Endothelial cell of umbilical vein (primary cell): ENCODE measurements around the gene MTPN. TPM values are rescaled to one million over a fixed set of nuclear protein-coding genes. Genes with fewer than 3 reads are reported as not detected.

Experiments used
- BruUV-seq: library from RNA; stranded (reverse); fragments of 400-500 nt; replicated peaks from 2 replicates; lab custom pipeline; 2021; lab: Mats Ljungman, UMichigan
- CTCF ChIA-PET: fragments of 300-600, 350-600 bp; sonication (Branson Sonifier 250); formaldehyde crosslinking; loops from one replicate; lab custom pipeline; 2021; ENCODE audit warnings: antibody characterized with exemption, inconsistent platforms; lab: Charles Lee
- POLR2A ChIA-PET: fragments of 300-600, 350-600 bp; sonication (Branson Sonifier 250); formaldehyde crosslinking; loops from one replicate; lab custom pipeline; 2021; ENCODE audit warnings: antibody characterized with exemption, inconsistent platforms; lab: Charles Lee
- DNase-seq: peaks from one replicate; pipeline ENCODE4 v3.0.0-alpha.2; 2011; ENCODE audit warnings: low read depth, low spot score
- FAIRE-seq: peaks from 2 replicates; lab custom pipeline; 2011; peaks lifted over from hg19 to GRCh38; lab: Jason Lieb, UNC
- H2AFZ ChIP-seq: 2 replicates; pipeline ENCODE4 v1.6.0; 2012; ENCODE audit warnings: low read depth, low read length, control low read depth, inconsistent platforms
- H3K27ac ChIP-seq: 2 replicates; pipeline ENCODE4 v1.5.1; 2011; ENCODE audit warnings: low read depth, mild to moderate bottlenecking, control low read depth, low read length, moderate library complexity; ENCODE audit not compliant: insufficient read depth
- H3K27me3 ChIP-seq, 2 experiments: 2 replicates each; pipeline versions ENCODE4 v1.6.0 to v1.6.1; 2011; ENCODE audit warnings: low read length in 2 of 2, mixed read lengths in 1 of 2; ENCODE audit not compliant: control insufficient read depth in 2 of 2, insufficient read depth in 2 of 2
- H3K36me3 ChIP-seq, 2 experiments: 2 replicates in 1 of 2; 3 replicates in 1 of 2; pipeline ENCODE4 v1.5.1; 2011; ENCODE audit warnings: low read length in 2 of 2, mild to moderate bottlenecking in 1 of 2, moderate library complexity in 1 of 2; ENCODE audit not compliant: control insufficient read depth in 2 of 2, insufficient read depth in 2 of 2; ENCODE audit errors: extremely low read depth in 1 of 2
- H3K4me1 ChIP-seq: 3 replicates; pipeline ENCODE4 v1.5.1; 2011; ENCODE audit warnings: mild to moderate bottlenecking, low read length; ENCODE audit not compliant: control insufficient read depth, insufficient read depth; ENCODE audit errors: extremely low read depth
- H3K4me2 ChIP-seq: 2 replicates; pipeline ENCODE4 v1.6.1; 2011; ENCODE audit warnings: low read length, control low read depth, mixed read lengths; ENCODE audit not compliant: insufficient read depth
- H3K4me3 ChIP-seq, 3 experiments: fragments of 200-600 bp in 1 of 3; sonication (generic), shearing (Covaris generic) in 1 of 3; replicated peaks in 1 of 3; 2 replicates each; pipeline ENCODE4 v1.5.1; 2011 to 2016; ENCODE audit warnings: control low read depth in 3 of 3, low read length in 3 of 3, mild to moderate bottlenecking in 2 of 3, inconsistent platforms in 1 of 3, low read depth in 1 of 3, moderate library complexity in 1 of 3; ENCODE audit not compliant: insufficient read depth in 1 of 3
- H3K79me2 ChIP-seq: 2 replicates; pipeline ENCODE4 v1.6.0; 2012; ENCODE audit warnings: low read length, inconsistent platforms; ENCODE audit not compliant: control insufficient read depth, insufficient read depth
- H3K9ac ChIP-seq: replicated peaks from 2 replicates; pipeline ENCODE3; 2011; ENCODE audit warnings: low read length, control low read depth; ENCODE audit not compliant: insufficient read depth; ENCODE audit errors: extremely low read depth
- H3K9me1 ChIP-seq: replicated peaks from 3 replicates; pipeline ENCODE4 v1.6.0; 2011; ENCODE audit warnings: mild to moderate bottlenecking, low read length; ENCODE audit not compliant: control insufficient read depth, insufficient read depth; ENCODE audit errors: extremely low read depth
- H3K9me3 ChIP-seq: replicated peaks from 2 replicates; pipeline ENCODE4 v1.5.1; 2012; ENCODE audit warnings: low read length, inconsistent platforms; ENCODE audit not compliant: control insufficient read depth, insufficient read depth
- H4K20me1 ChIP-seq: replicated peaks from 2 replicates; pipeline ENCODE3; 2011; ENCODE audit warnings: mild to moderate bottlenecking, low read length; ENCODE audit not compliant: control insufficient read depth, insufficient read depth; ENCODE audit errors: extremely low read depth
- CTCF ChIP-seq, 2 donors: IDR thresholded peaks; 1 replicate in 1 of 2; 2 replicates in 1 of 2; pipeline ENCODE4 v1.5.1; 2011; ENCODE audit warnings: low read length in 2 of 2, mild to moderate bottlenecking in 2 of 2, moderate library complexity in 2 of 2, control low read depth in 1 of 2, inconsistent platforms in 1 of 2, low read depth in 1 of 2; ENCODE audit not compliant: insufficient read depth in 1 of 2; ENCODE audit errors: extremely low read depth in 1 of 2
- EZH2 ChIP-seq: IDR thresholded peaks from 2 replicates; pipeline ENCODE4 v1.6.1; 2012; ENCODE audit warnings: borderline replicate concordance, low read depth, mild to moderate bottlenecking, moderate library complexity, low read length, inconsistent platforms; ENCODE audit not compliant: severe bottlenecking
- FOS ChIP-seq: IDR thresholded peaks from 2 replicates; pipeline ENCODE4 v1.6.1; 2011; ENCODE audit warnings: mild to moderate bottlenecking, low read length, moderate library complexity, borderline replicate concordance; ENCODE audit not compliant: insufficient read depth
- GATA2 ChIP-seq: IDR thresholded peaks from 2 replicates; pipeline ENCODE4 v1.7.0; 2011; ENCODE audit warnings: low read depth, mild to moderate bottlenecking, moderate library complexity, mixed read lengths, low read length; ENCODE audit not compliant: insufficient read length, insufficient read depth
- JUN ChIP-seq: IDR thresholded peaks from 2 replicates; pipeline ENCODE4 v1.6.1; 2011; ENCODE audit warnings: borderline replicate concordance, low read depth; ENCODE audit not compliant: insufficient read length, insufficient read depth
- MAX ChIP-seq: IDR thresholded peaks from 2 replicates; pipeline ENCODE4 v1.6.1; 2011; ENCODE audit not compliant: insufficient read depth, insufficient read length
- MYC ChIP-seq: IDR thresholded peaks from one replicate; pipeline ENCODE4 v1.6.1; 2011; ENCODE audit warnings: mild to moderate bottlenecking, low read depth, low read length
- POLR2A ChIP-seq: IDR thresholded peaks from 2 replicates; pipeline ENCODE4 v1.6.1; 2012; ENCODE audit warnings: low read depth, mild to moderate bottlenecking, control low read depth, low read length
- POLR2AphosphoS5 ChIP-seq: IDR thresholded peaks from 2 replicates; pipeline ENCODE4 v1.6.1; 2012; ENCODE audit warnings: low read depth, mild to moderate bottlenecking, control low read depth, low read length, moderate library complexity; ENCODE audit not compliant: insufficient read depth
- dilution Hi-C: fragments of 300-500 bp; cut with MboI; formaldehyde crosslinking; loops from one replicate; pipeline ENCODE4 v1.15.0; 2019; ENCODE audit warnings: low sequenced_read_pairs; ENCODE audit not compliant: extremely low pct_ligation_motif_present
- intact Hi-C: fragments of 100-400 bp; cut with micrococcal nuclease; formaldehyde crosslinking; loops from one replicate; pipeline ENCODE4 v1.10.0; 2022
- polyA plus RNA-seq, 4 experiments: library from polyadenylated mRNA; depleted of rRNA in 3 of 4; stranded (reverse) in 3 of 4; unstranded in 1 of 4; fragments of >200 nt; gene quantifications; 2 replicates each; pipeline versions ENCODE4 v1.2.1 to v1.2.3, GENCODE V29; 2011 to 2012; ENCODE audit warnings: missing spikeins in 1 of 4
- total RNA-seq: library from RNA; stranded (reverse); gene quantifications from 2 replicates; pipeline ENCODE4 v1.2.3, GENCODE V29; 2021

MTPN gene
- total and polyA plus RNA-seq, 2 donors (not counting 3 experiments of a cell fraction or from before 2014, with no cell fraction given) = 58.1 to 174 TPM

GRCh38 chr7:135939261-135939812, 37.8 kb downstream of the MTPN start:
- Histone ChIP-seq H3K36me3 (no peaks in the 10 kb centered on the region), H3K27ac (no peak overlapping the region), H3K9me1 (no peaks in the 10 kb centered on the region), H3K9me3 (no peaks in the 10 kb centered on the region), H3K79me2 (peaks cover 81% of the 10 kb centered on the region), H4K20me1 (peaks cover 3% of the 10 kb centered on the region), H3K4me1 (peaks cover 14% of the 10 kb centered on the region), H3K4me2 (no peak overlapping the region), H3K9ac (no peak overlapping the region), H3K4me3 (no peak overlapping the region), H3K27me3 (no peaks in the 10 kb centered on the region), H2AFZ (no peak overlapping the region)
- CTCF ChIA-PET = no interaction called here
- no TSS peak for BruUV-seq
- no peak for DNase-seq
- FAIRE-seq = no peak
- dilution Hi-C loops (no loop called here), intact Hi-C loops (no loop called here)
- no peak for TF ChIP-seq GATA2
- no peak for TF ChIP-seq MYC
- no peak for TF ChIP-seq CTCF (IDR thresholded peaks at IDR 0.05; ENCODE audit: extremely low read depth in 1 of 2, insufficient read depth in 1 of 2, low read depth in 1 of 2, low read length in 2 of 2)
- no peak for TF ChIP-seq JUN
- no peak for TF ChIP-seq MAX
- TF ChIP-seq FOS = no peak
- no peak for TF ChIP-seq EZH2
- TF ChIP-seq POLR2AphosphoS5 = no peak
- no peak for TF ChIP-seq POLR2A
- POLR2A ChIA-PET = no interaction called here
